Measurements from ENCODE around the gene MRPL37. TPM values are rescaled to one million over a fixed set of nuclear protein-coding genes. Genes with fewer than 3 reads are reported as not detected.

The MRPL37 gene
- total and polyA plus RNA-seq, 2 of the 4 experiments (the other 2 are of a cell fraction) = 42.8 to 132 TPM

DNA sequence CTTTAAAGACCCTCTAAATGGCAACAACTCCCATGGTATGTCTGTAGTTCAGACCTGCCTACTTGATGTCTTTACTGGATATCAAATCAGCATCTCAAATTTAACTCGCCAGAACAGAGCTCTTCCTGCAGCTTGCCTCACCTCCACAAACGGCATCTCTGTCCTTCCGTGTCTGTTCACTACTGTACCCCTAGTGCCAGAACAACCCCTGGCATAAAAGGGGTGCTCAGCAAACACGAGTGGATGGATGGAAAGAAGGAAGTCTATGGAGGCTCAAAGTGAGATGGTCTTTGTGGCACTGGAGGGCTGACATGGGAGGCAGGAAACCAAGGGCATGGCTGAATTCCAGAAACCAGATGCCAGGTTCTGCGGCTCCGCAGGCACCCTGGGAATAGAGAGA, 22.7 kb downstream of the MRPL37 start:
- Histone ChIP-seq H2AK5ac (ENCODE audit: low read depth, low read length) (no peak overlapping the region), H3K18ac (ENCODE audit: low read depth, low read length) (no peak overlapping the region), H3K56ac (ENCODE audit: extremely low read depth, insufficient read depth, low read length) (no peak overlapping the region), H2AFZ (replicated peaks; ENCODE audit: low read length, poor library complexity) (no peak overlapping the region), H4K91ac (ENCODE audit: insufficient read depth, low read depth, low read length) (no peak overlapping the region), H3K36me3 (ENCODE audit: control insufficient read depth, insufficient read depth, low read length) (peaks cover 24% of the 10 kb centered on the region), H3K27ac (ENCODE audit: insufficient read depth, low read length) (no peak overlapping the region), H3K14ac (replicated peaks; ENCODE audit: low read depth, low read length) (no peak overlapping the region), H3K27me3 (ENCODE audit: control insufficient read depth, insufficient read depth, low read length) (no peaks in the 10 kb centered on the region), H2BK15ac (ENCODE audit: low read depth, low read length) (no peak overlapping the region), H3K4me1 (ENCODE audit: control insufficient read depth, insufficient read depth, low read length) (peaks cover 21% of the 10 kb centered on the region), H3K9me3 (ENCODE audit: control insufficient read depth, insufficient read depth, low read length) (no peaks in the 10 kb centered on the region), H2BK5ac (ENCODE audit: low read depth, low read length, poor library complexity, severe bottlenecking) (no peak overlapping the region), H4K20me1 (ENCODE audit: insufficient read depth, low read length) (peaks cover 19% of the 10 kb centered on the region), H4K5ac (ENCODE audit: low read depth, low read length) (no peak overlapping the region), H3K9ac (ENCODE audit: low read depth, low read length) (no peak overlapping the region), H2BK120ac (ENCODE audit: low read depth, low read length) (no peak overlapping the region), H2BK20ac (ENCODE audit: low read depth, low read length) (no peak overlapping the region), H3K4me3 (ENCODE audit: insufficient read depth, low read depth, low read length) (no peak overlapping the region), H3K4ac (ENCODE audit: low read depth, low read length) (no peak overlapping the region), H3K79me1 (ENCODE audit: low read depth in 1 of 2, low read length in 2 of 2) (peaks cover 0 to 9% of the 10 kb centered on the region in 2 experiments; a peak in 1 of 4 replicates), H3K9me1 (ENCODE audit: insufficient read depth, low read length) (peaks cover 25% of the 10 kb centered on the region), H3K4me2 (ENCODE audit: low read depth, low read length) (no peak overlapping the region), H2AK9ac (replicated peaks; ENCODE audit: low read depth, low read length, poor library complexity) (no peak overlapping the region), H3K23ac (ENCODE audit: low read depth, low read length) (no peak overlapping the region), H4K8ac (ENCODE audit: low read depth in 2 of 2, low read length in 2 of 2) (no peak overlapping the region)
- in situ Hi-C loops (cut with MboI; ENCODE audit: low sequenced_read_pairs) = loop anchor here (25.0 kb wide), 1 partner anchor 360 kb away; no protein-coding TSS in a partner anchor
- DNase-seq (no peak), ATAC-seq (ENCODE audit: low read depth) (no peak)
- CTCF ChIA-PET = no interaction called here
- WGBS, 2 experiments (ENCODE audit: extremely low coverage in 2 of 2, insufficient read length in 1 of 2) = 100% methylated on average over 1 of the region's 6 CpGs; no CpG with 5 or more reads in 1 of the 2 experiments
- dilution Hi-C loops (cut with HindIII; ENCODE audit: low sequenced_read_pairs, unreplicated experiment) = no loop called here
- TF ChIP-seq, protein P1, sequence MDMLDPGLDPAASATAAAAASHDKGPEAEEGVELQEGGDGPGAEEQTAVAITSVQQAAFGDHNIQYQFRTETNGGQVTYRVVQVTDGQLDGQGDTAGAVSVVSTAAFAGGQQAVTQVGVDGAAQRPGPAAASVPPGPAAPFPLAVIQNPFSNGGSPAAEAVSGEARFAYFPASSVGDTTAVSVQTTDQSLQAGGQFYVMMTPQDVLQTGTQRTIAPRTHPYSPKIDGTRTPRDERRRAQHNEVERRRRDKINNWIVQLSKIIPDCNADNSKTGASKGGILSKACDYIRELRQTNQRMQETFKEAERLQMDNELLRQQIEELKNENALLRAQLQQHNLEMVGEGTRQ (IDR thresholded peaks at IDR 0.05; ENCODE audit: low read depth, low read length) = no peak
- TF ChIP-seq CHD1 (IDR thresholded peaks at IDR 0.05; ENCODE audit: low read depth, low read length) (no peak), SMC3 (IDR thresholded peaks at IDR 0.05; ENCODE audit: low read depth, low read length) (no peak), BHLHE40 (IDR thresholded peaks at IDR 0.05; ENCODE audit: low read depth, low read length) (no peak), POLR2A (IDR thresholded peaks at IDR 0.05; ENCODE audit: low read depth, low read length) (no peak), RCOR1 (IDR thresholded peaks at IDR 0.05; ENCODE audit: insufficient replicate concordance, low read length) (no peak), MAZ (IDR thresholded peaks at IDR 0.05; ENCODE audit: borderline replicate concordance, low read depth, low read length) (no peak), NFE2L2 (IDR thresholded peaks at IDR 0.05; ENCODE audit: low read depth, low read length) (no peak), MAFK (IDR thresholded peaks at IDR 0.05; ENCODE audit: low read depth, low read length) (no peak), CEBPB (IDR thresholded peaks at IDR 0.05; ENCODE audit: low read depth, low read length) (no peak), FOS (IDR thresholded peaks at IDR 0.05; ENCODE audit: low read depth, low read length) (no peak), RFX5 (IDR thresholded peaks at IDR 0.05; ENCODE audit: low read depth, low read length) (no peak), MXI1 (IDR thresholded peaks at IDR 0.05; ENCODE audit: borderline replicate concordance, low read depth, low read length) (no peak), RAD21 (IDR thresholded peaks at IDR 0.05; ENCODE audit: low read length) (no peak)
- TF ChIP-seq, protein P2, sequence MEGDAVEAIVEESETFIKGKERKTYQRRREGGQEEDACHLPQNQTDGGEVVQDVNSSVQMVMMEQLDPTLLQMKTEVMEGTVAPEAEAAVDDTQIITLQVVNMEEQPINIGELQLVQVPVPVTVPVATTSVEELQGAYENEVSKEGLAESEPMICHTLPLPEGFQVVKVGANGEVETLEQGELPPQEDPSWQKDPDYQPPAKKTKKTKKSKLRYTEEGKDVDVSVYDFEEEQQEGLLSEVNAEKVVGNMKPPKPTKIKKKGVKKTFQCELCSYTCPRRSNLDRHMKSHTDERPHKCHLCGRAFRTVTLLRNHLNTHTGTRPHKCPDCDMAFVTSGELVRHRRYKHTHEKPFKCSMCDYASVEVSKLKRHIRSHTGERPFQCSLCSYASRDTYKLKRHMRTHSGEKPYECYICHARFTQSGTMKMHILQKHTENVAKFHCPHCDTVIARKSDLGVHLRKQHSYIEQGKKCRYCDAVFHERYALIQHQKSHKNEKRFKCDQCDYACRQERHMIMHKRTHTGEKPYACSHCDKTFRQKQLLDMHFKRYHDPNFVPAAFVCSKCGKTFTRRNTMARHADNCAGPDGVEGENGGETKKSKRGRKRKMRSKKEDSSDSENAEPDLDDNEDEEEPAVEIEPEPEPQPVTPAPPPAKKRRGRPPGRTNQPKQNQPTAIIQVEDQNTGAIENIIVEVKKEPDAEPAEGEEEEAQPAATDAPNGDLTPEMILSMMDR (conservative IDR thresholded peaks at IDR 0.05; ENCODE audit: low read depth, low read length) = no peak
- TF ChIP-seq, protein P3, sequence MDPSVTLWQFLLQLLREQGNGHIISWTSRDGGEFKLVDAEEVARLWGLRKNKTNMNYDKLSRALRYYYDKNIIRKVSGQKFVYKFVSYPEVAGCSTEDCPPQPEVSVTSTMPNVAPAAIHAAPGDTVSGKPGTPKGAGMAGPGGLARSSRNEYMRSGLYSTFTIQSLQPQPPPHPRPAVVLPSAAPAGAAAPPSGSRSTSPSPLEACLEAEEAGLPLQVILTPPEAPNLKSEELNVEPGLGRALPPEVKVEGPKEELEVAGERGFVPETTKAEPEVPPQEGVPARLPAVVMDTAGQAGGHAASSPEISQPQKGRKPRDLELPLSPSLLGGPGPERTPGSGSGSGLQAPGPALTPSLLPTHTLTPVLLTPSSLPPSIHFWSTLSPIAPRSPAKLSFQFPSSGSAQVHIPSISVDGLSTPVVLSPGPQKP (IDR thresholded peaks at IDR 0.05; ENCODE audit: borderline replicate concordance, low read depth, low read length) = no peak
- intact Hi-C loops (cut with micrococcal nuclease) = loop anchor here (10.0 kb wide), 1 partner anchor 182 kb away; the partner anchor contains the start of gene SSBP3
- BruUV-seq (replicated peaks) = no TSS peak
- POLR2A ChIA-PET (ENCODE audit: unreplicated experiment) = no interaction called here

All from IMR-90 (cell line).